Body of pancreas (tissue), 4 donors: Measurements from ENCODE around the gene FOXP1. TPM values are rescaled to one million over a fixed set of nuclear protein-coding genes. Genes with fewer than 3 reads are reported as not detected.

Experiments used
- ATAC-seq: fragments of 150-250 bp; one replicate; pipeline ENCODE4 v1.9.1; 2016
- DNase-seq, 4 donors: peaks; one replicate each; pipeline ENCODE4 v3.0.0-alpha.2; 2019
- H3K27ac ChIP-seq, 4 donors: fragments of 200-600 bp; sonication (generic); 1 replicate in 3 of 4; 2 replicates in 1 of 4; pipeline versions ENCODE4 v1.5.1 to v1.6.1; 2016 to 2019; ENCODE audit warnings: mild to moderate bottlenecking in 1 of 4, mixed read lengths in 1 of 4, moderate library complexity in 1 of 4
- H3K27me3 ChIP-seq, 2 donors: fragments of 200-600 bp; sonication (generic); one replicate each; pipeline ENCODE4 v1.6.0; 2016; ENCODE audit warnings: mild to moderate bottlenecking in 1 of 2
- H3K36me3 ChIP-seq, 2 donors: fragments of 200-600 bp; sonication (generic); replicated peaks in 1 of 2; 2 replicates each; pipeline ENCODE4 v1.5.1; 2016; ENCODE audit warnings: low read depth in 2 of 2; ENCODE audit not compliant: insufficient read depth in 1 of 2
- H3K4me1 ChIP-seq: fragments of 200-600 bp; sonication (generic); one replicate; pipeline ENCODE4 v1.6.0; 2016
- H3K4me3 ChIP-seq, 2 donors: fragments of 200-600 bp; sonication (generic); 1 replicate in 1 of 2; 2 replicates in 1 of 2; pipeline ENCODE4 v1.5.1; 2016 to 2019
- H3K9me3 ChIP-seq, 3 donors: fragments of 200-600 bp; sonication (generic); 1 replicate in 2 of 3; 2 replicates in 1 of 3; pipeline ENCODE4 v1.5.1; 2016
- POLR2A ChIP-seq, 3 donors: fragments of 450-650 bp; IDR thresholded peaks; one replicate each; pipeline ENCODE4 v1.6.1; 2016; ENCODE audit warnings: antibody characterized with exemption in 3 of 3, mild to moderate bottlenecking in 2 of 3
- WGBS, 2 donors: methylation state at CpG; one replicate each; pipeline ENCODE4 v1.1.5; 2017; 5-methylcytosine and 5-hydroxymethylcytosine counted together
- intact Hi-C: fragments of 100-400 bp; cut with DNase I; formaldehyde crosslinking; loops from one replicate; pipeline ENCODE4 v1.15.1; 2023
- total RNA-seq, 2 donors: library from RNA; depleted of rRNA; stranded (reverse); fragments of >200 nt; gene quantifications; one replicate each; pipeline ENCODE4 v1.1.0, GENCODE V29; 2016
- TF ChIP-seq, protein P1 (sequence below), 7 experiments: fragments of 450-650 bp in 4 of 7; fragments of 200-600 bp in 3 of 7; sonication (generic) in 3 of 7; IDR thresholded peaks; one replicate each; pipeline ENCODE4 v1.5.1; 2016 to 2019; ENCODE audit warnings: antibody characterized with exemption in 7 of 7

The FOXP1 gene
- total RNA-seq, 2 donors from 2014 or later, result 85.7 to 86.1 TPM

DNA sequence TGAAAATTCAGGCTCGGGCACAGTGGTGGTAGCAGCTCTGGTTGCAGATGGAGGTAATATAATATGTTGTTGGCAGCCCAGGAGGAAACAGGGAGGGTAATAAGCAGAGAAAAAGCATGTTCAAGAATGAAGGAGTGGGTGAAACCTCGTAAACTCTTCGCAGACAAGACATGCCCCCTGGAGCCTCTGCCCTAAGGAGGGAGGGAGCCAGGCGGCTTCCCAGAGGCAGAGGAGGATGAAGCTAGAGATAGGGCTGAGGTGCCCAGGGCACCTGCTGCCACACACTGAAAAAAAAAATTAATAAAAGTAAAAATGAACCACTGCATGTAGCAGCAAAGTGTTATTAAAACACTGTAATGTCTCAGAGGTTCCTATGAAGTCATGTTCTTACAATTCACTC lies 137.3 kb downstream of the FOXP1 start:
- no peaks in the 10 kb centered on the region for H3K9me3 ChIP-seq
- DNase-seq (no peak), ATAC-seq (no peak)
- H3K27me3 ChIP-seq, result no peaks in the 10 kb centered on the region
- WGBS, 2 donors, result 94% methylated on average over 4 of the region's 4 CpGs
- intact Hi-C loops, result no loop called here
- TF ChIP-seq POLR2A (IDR thresholded peaks at IDR 0.05), result no peak
- TF ChIP-seq, protein P1, sequence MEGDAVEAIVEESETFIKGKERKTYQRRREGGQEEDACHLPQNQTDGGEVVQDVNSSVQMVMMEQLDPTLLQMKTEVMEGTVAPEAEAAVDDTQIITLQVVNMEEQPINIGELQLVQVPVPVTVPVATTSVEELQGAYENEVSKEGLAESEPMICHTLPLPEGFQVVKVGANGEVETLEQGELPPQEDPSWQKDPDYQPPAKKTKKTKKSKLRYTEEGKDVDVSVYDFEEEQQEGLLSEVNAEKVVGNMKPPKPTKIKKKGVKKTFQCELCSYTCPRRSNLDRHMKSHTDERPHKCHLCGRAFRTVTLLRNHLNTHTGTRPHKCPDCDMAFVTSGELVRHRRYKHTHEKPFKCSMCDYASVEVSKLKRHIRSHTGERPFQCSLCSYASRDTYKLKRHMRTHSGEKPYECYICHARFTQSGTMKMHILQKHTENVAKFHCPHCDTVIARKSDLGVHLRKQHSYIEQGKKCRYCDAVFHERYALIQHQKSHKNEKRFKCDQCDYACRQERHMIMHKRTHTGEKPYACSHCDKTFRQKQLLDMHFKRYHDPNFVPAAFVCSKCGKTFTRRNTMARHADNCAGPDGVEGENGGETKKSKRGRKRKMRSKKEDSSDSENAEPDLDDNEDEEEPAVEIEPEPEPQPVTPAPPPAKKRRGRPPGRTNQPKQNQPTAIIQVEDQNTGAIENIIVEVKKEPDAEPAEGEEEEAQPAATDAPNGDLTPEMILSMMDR (IDR thresholded peaks at IDR 0.05), result no peak
- no peaks in the 10 kb centered on the region for H3K36me3 ChIP-seq
- H3K4me3 ChIP-seq, result no peak overlapping the region
- H3K4me1 ChIP-seq, result peaks cover 22% of the 10 kb centered on the region
- H3K27ac ChIP-seq, result no peak overlapping the region

DNA sequence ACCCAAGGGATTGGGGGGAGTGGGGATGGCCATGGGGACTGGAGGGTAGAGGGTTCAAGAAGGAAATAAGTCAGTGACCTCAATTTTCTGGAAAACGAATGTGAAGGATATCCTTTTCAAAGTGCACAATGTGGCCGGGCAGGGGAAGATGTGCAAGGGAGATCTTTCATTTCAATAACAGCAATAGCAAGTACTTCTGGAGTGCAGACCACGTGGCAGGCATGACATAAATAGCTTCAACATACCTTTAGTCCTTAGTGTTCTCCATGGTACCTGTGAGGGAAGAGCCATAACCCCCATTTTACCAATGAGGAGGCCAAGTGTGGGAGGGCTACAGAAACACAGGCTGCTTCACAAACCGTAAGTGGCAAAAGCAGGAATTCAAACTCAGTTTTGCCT lies 138.7 kb downstream of the FOXP1 start:
- TF ChIP-seq, protein P1 (IDR thresholded peaks at IDR 0.05), result no peak
- no peak for TF ChIP-seq POLR2A (IDR thresholded peaks at IDR 0.05)
- intact Hi-C loops, result no loop called here
- no peak for ATAC-seq
- WGBS, 2 donors, result 74 to 88% methylated on average over 4 of the region's 4 CpGs
- DNase-seq, result no peak
- H3K4me1 ChIP-seq, result peaks cover 8% of the 10 kb centered on the region
- H3K27me3 ChIP-seq, result no peaks in the 10 kb centered on the region
- no peak overlapping the region for H3K4me3 ChIP-seq
- H3K27ac ChIP-seq, result peak overlapping the region in 2 of 4 donors; percentile 45 to 73
- no peaks in the 10 kb centered on the region for H3K36me3 ChIP-seq
- no peaks in the 10 kb centered on the region for H3K9me3 ChIP-seq

DNA sequence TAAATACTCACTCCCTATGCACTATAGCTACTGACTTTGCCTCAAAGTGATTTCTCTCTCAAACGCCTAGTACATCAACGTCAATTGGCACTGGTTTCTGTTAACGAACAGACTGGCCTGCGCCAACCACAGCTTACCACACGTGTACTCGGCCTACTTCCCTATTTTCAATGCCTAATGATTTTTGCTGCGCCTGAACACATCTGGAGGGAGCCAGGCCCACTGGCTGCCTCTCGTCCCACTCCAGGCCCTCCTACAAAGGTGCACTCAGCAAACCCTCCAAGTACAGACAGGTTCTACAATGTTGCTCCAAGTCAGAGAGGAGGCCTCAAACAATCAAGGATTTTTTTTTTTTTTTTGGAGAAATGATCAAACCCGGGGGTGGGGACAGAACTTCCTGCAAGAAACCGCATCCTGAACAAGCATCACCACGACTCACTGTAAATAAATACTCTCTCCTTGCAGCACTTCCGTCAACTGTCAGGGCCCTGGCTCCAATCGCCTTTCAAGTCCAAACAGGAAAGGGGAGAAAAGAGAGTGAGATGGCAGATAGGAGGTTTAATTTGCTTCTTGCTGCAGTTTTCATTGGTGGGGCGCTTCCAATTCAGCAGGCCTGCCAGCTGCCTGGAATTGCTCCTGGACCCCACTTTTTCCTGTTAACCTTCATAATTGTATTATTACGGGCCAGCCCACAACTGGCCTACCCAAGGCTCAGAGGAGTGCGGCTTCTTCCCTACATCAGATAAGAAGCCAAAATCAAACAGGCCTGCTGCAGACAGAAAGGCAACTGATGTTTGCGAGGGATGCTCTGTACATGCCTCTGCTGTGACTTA lies 139.3 kb downstream of the FOXP1 start:
- no peaks in the 10 kb centered on the region for H3K27me3 ChIP-seq
- H3K9me3 ChIP-seq, result no peaks in the 10 kb centered on the region
- no peak for ATAC-seq
- no peaks in the 10 kb centered on the region for H3K36me3 ChIP-seq
- WGBS, 2 donors, result 73 to 80% methylated on average over 17 of the region's 17 CpGs
- no peak overlapping the region for H3K4me3 ChIP-seq
- peaks cover 2% of the 10 kb centered on the region for H3K4me1 ChIP-seq
- TF ChIP-seq, protein P1 (IDR thresholded peaks at IDR 0.05), result no peak
- TF ChIP-seq POLR2A (IDR thresholded peaks at IDR 0.05), result peak in 1 of 3 donors; percentile 14
- peak overlapping the region in 2 of 4 donors; percentile 45 to 73 for H3K27ac ChIP-seq
- intact Hi-C loops, result no loop called here
- DNase-seq, result peak in 2 of 4 donors; percentile 20 to 69

DNA sequence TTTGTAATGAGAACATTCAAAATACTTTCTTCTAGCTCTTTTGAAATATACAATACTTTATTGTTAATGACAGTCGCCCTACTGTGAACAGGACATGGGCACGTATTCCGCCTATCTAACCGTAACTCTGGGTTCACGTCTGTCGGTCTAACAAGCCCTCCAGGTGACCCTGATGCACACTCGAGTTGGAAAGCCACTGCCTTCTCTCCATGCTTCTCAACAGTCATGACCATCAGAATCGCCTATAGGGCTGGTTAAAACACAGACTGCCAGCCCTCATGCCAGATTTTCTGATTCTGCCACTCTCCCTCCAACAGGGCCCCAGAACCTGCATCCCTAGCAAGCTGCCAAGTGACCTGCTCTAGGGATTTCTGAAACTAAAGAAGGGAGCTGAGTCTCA lies 140.2 kb downstream of the FOXP1 start:
- Histone ChIP-seq H3K9me3 (no peaks in the 10 kb centered on the region), H3K4me1 (no peaks in the 10 kb centered on the region), H3K27ac (peak overlapping the region in 2 of 4 donors; percentile 45 to 73), H3K27me3 (no peaks in the 10 kb centered on the region), H3K36me3 (no peaks in the 10 kb centered on the region), H3K4me3 (no peak overlapping the region)
- intact Hi-C loops, result no loop called here
- 89 to 91% methylated on average over 8 of the region's 8 CpGs for WGBS, 2 donors
- TF ChIP-seq POLR2A (IDR thresholded peaks at IDR 0.05), result no peak
- TF ChIP-seq, protein P1 (IDR thresholded peaks at IDR 0.05), result no peak
- ATAC-seq, result no peak
- DNase-seq, result no peak

DNA sequence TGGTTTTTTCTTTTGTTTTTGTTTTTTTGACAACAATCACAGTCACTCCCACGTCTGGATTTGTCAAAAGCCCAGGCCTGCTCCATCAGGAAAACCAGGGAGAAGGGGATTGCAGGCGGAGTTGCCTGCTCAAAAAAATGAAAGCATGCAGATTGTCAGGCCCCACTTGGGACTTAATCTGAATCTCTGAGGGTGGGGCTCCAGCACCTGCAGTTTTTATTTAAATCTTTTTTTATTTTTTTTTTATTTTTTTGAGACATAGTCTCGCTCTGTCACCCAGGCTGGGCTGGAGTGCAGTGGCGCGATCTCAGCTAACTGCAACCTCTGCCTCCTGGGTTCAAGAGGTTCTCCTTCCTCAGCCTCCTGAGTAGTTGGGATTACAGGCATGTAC lies 140.9 kb downstream of the FOXP1 start:
- WGBS, 2 donors, result 92 to 96% methylated on average over 5 of the region's 5 CpGs
- DNase-seq (no peak), ATAC-seq (no peak)
- H3K9me3 ChIP-seq, result no peaks in the 10 kb centered on the region
- TF ChIP-seq, protein P1 (IDR thresholded peaks at IDR 0.05), result no peak
- TF ChIP-seq POLR2A (IDR thresholded peaks at IDR 0.05), result no peak
- no peak overlapping the region for H3K4me3 ChIP-seq
- no peaks in the 10 kb centered on the region for H3K36me3 ChIP-seq
- H3K4me1 ChIP-seq, result no peaks in the 10 kb centered on the region
- no peaks in the 10 kb centered on the region for H3K27me3 ChIP-seq
- H3K27ac ChIP-seq, result peak overlapping the region in 1 of 4 donors; percentile 73
- intact Hi-C loops, result no loop called here
